Activated naive CD4-positive, alpha-beta T cell treated with anti-CD3 and anti-CD28 coated beads, Interleukin-2, amount 50 U/mL, for 72 hours (primary cell): ENCODE measurements around the gene JADE3. TPM values are rescaled to one million over a fixed set of nuclear protein-coding genes. Genes with fewer than 3 reads are reported as not detected.

Experiments
- ATAC-seq, 2 donors: fragments of 150-1000 bp; cut with Tn5 transposase; 2 replicates each; pipeline ENCODE4 v1.10.0; 2021; ENCODE audit warnings: mild to moderate bottlenecking in 2 of 2, moderate library complexity in 2 of 2
- DNase-seq, 2 donors: peaks; one replicate each; pipeline ENCODE4 v3.0.0; 2021 to 2022; ENCODE audit warnings: low spot score in 2 of 2
- H3K27ac Mint-ChIP-seq, 2 donors: one replicate each; pipeline ENCODE4 v1.8.0; 2022; ENCODE audit warnings: mild to moderate bottlenecking in 2 of 2, mixed read lengths in 2 of 2
- H3K36me3 Mint-ChIP-seq, 2 donors: one replicate each; pipeline ENCODE4 v1.8.0; 2022; ENCODE audit warnings: mixed read lengths in 2 of 2
- H3K9me3 Mint-ChIP-seq, 2 donors: one replicate each; pipeline ENCODE4 v1.8.0; 2022; ENCODE audit warnings: mixed read lengths in 2 of 2
- total RNA-seq, 2 donors: library from RNA; stranded (reverse); gene quantifications; one replicate each; pipeline ENCODE4 v1.2.3, GENCODE V29; 2022

The JADE3 gene
- 1 to 10 TPM in 1 of 2 donors, under 1 TPM in 1; 0.43 to 1.9 TPM for total RNA-seq

DNA sequence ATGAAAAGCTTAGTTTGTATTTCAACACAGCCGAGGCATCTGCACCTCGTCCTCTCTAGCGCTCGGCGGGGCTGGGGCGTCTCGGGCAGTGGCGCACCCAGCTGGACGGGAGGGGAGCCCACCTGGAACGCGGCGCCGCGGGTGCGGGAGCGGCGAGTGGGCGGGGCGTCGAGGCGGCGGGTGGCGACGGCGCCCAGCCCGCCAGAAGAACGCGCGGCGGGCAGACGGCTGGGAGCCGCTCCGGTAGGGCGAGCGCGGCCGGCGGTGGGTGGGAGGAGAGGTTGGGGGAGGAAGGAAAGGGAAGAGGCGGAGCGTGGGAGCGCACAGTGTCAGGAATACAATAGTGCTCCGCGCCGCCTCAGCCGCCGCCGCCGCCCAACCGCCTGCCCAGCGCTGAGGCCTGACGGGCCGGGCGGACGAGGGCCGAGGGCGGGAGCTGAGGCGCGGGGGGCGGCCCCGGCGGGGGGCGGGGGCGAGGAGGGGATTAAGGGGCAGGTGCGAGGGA, at the start of gene JADE3:
Gene JADE3, plus strand, starts transcription at position 324 of the 505 bp plus-strand sequence. CDS start 72,474 bp downstream, outside the sequence.
- no peaks in the 10 kb centered on the region for H3K9me3 Mint-ChIP-seq
- no peaks in the 10 kb centered on the region for H3K36me3 Mint-ChIP-seq
- peak; percentile 50 to 63 for ATAC-seq
- no peak within 1 kb of the TSS for H3K27ac Mint-ChIP-seq
- peak in 1 of 2 donors; percentile 11 for DNase-seq

DNA sequence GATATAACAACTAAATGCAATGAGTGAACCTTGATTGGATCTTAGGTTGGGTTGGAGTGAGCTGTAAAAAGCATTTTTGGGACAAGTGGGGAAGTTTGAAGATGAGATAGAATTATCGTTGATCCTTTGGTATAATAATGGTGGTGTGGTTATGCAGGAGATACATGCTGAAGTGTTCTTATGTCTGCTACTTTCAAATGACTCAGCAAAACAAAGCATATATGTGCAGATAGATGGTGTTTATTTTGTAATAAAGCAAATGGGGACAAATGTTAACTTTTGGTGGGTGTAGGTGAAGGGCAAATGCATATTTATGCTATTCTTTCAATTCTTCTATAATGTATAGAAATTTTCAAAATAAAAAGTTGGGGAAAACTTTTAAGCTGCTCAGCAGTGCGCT, 49.1 kb upstream of the JADE3 start:
- H3K36me3 Mint-ChIP-seq: peaks cover 0 to 4% of the 10 kb centered on the region in 2 donors
- no peaks in the 10 kb centered on the region for H3K9me3 Mint-ChIP-seq
- peak overlapping the region in 1 of 2 donors; percentile 62 for H3K27ac Mint-ChIP-seq

DNA sequence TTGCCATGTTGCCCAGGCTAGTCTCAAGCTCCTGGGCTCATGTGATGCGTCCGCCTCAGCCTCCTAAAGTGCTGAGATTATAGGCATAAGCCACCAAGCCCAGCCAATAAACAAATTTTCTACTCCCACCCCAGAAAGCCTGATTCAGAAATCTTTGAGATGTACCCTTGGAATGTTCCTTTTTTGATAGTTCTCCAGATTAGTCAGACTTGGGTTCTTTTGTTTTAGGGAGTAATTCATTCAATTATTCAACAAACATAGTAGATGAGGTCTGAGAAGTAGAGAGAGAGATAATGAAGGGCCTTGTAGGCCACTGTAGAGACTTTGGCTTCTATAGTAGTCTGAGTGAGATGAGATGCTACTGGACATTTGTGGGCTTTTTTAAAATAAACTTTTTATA, 47.6 kb upstream of the JADE3 start:
- no peak overlapping the region for H3K27ac Mint-ChIP-seq
- peaks cover 0 to 4% of the 10 kb centered on the region in 2 donors for H3K36me3 Mint-ChIP-seq
- ATAC-seq: no peak
- H3K9me3 Mint-ChIP-seq: no peaks in the 10 kb centered on the region
- no peak for DNase-seq

More for the DNA sequence above, 49.1 kb upstream of the JADE3 start:
- ATAC-seq (no peak), DNase-seq (no peak)

DNA sequence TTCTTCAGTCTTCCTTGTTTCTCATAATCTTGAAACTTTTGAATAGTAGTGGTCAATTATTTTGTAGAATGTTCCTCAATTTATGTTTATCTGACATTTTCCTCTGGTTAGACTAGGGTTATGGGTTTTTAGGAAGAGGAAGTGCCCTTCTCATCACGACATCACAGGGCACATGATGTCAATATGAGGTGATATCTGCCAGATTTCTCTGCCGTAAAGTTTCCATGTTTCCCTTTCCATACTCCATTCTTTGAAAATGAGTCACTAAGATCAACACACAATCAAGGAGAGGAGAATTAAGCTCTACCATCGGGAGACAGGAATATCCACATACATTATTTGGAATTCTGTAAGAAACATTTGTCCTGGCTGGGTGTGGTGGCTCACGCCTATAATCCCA, 46.9 kb upstream of the JADE3 start:
- Mint-ChIP-seq H3K27ac (no peak overlapping the region), H3K36me3 (peaks cover 0 to 4% of the 10 kb centered on the region in 2 donors), H3K9me3 (no peaks in the 10 kb centered on the region)
- ATAC-seq (no peak), DNase-seq (no peak)

DNA sequence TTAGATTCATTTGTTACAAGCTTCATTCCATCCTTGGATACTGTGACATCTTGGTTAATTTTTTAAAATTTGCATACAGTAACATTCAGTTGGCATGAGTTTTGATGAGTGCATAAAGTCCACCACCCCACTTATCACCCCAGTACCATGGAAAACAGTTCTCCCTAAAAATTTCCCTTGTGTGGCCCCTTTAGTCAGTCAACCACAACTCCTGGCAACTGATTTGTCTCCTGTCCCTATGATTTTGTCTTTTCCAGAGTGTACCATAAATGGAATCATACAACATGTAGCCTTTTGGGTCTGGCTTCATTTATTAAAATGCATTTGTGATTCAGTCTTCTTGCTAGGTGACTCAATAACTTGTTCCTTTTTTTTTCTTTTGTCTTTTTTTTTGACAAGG, 45.5 kb upstream of the JADE3 start:
- H3K36me3 Mint-ChIP-seq: no peaks in the 10 kb centered on the region
- ATAC-seq (no peak), DNase-seq (no peak)
- H3K27ac Mint-ChIP-seq: no peak overlapping the region
- H3K9me3 Mint-ChIP-seq: no peaks in the 10 kb centered on the region

DNA sequence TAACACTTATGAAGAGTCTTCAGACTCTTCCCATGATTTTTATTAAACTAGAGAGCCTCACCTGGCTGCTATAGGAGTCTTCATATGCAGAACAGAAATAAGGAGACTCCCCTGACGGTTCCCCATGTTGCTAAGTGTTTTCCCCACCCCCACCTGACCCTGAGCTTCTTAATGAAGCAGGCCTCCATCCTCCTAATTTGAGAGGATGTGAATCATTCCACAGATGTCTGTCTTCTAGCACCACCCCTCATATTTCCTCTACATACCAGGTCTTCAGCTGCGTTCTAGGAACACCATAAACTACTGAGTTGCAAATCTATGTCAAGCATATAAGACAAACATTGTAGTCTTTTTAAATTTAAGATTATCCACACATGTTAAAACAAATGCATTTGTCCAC, 38.5 kb upstream of the JADE3 start:
- H3K36me3 Mint-ChIP-seq: no peaks in the 10 kb centered on the region
- no peak for DNase-seq
- no peak for ATAC-seq
- no peaks in the 10 kb centered on the region for H3K9me3 Mint-ChIP-seq
- H3K27ac Mint-ChIP-seq: no peak overlapping the region

DNA sequence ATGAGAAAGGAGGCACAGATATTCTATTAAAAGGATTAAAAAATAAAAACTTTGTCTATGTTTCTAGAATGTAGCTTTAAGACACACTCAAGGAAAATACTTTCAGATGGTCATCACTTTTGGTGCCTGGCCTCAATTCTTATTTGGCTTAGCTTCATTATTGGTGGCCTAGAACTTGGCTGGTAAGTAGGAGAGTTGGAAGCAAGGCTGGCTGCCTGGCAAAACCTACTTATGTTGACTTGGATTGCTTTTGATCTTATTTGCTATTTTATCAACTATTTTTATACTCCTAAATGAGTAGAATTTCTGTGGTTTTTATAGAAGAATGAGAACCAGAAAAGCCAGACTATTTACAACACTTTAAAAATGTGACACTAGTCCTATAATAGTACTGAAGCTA, 35.3 kb upstream of the JADE3 start:
- no peak for ATAC-seq
- Mint-ChIP-seq H3K36me3 (no peaks in the 10 kb centered on the region), H3K9me3 (no peaks in the 10 kb centered on the region), H3K27ac (no peak overlapping the region)
- no peak for DNase-seq

DNA sequence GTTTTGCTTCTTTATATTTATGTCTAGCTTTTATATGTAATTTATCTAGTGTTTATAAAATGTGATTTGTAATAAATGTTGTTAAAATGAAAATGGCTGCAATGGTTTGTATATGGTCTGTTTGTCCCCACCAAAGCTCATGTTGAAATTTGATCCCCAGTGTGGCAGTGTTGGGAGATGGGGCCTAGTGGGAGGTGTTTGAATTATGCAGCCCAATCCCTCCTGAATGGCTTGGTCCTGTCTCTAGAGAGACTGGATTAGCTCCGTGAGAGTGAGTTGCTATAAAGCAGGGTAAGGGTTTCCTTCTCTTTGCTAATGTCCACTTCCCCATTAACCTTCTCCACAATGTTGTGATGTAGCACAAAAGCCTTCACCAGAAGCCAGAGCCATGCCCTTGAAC, 30.0 kb upstream of the JADE3 start:
- ATAC-seq (no peak), DNase-seq (no peak)
- H3K9me3 Mint-ChIP-seq: no peaks in the 10 kb centered on the region
- H3K27ac Mint-ChIP-seq: no peak overlapping the region
- H3K36me3 Mint-ChIP-seq: no peaks in the 10 kb centered on the region

DNA sequence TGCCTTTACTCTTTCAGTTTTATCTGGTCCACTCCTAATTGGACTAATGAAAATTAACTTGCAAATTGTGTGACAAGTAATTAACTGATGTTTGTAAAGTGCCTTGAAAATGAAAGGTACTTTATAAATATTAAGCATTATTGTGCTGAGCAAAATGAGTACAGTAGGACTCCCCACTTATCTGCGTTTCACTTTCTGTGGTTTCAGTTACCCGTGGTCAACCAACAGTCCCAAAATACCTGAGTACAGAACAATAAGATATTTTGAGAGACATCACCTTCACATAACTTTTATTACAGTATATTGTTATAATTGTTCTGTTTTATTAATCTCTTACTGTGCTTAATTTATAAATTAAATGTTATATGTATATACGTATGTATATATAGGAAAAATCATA, 27.4 kb upstream of the JADE3 start:
- H3K9me3 Mint-ChIP-seq: no peaks in the 10 kb centered on the region
- no peak for ATAC-seq
- DNase-seq: no peak

DNA sequence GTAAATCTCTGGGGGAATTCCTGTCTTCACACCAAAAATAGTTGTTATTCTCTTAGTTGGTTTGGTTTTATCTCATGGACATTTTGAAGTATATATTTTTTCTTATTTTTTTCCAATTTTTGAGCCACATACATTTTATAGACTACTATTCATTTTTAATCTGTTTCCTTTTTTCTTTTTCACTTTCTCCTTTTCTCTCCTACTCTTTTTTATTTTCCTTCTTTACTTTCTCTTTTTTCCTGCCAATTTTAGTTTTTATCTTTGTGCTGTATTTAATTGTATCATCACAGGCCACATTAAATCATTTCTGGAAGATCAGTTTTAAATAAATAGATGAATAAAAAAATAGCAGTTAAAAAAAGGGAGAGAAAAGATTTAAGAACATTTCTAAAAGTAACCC, 14.0 kb upstream of the JADE3 start:
- no peak overlapping the region for H3K27ac Mint-ChIP-seq
- DNase-seq (no peak), ATAC-seq (no peak)
- H3K36me3 Mint-ChIP-seq: no peaks in the 10 kb centered on the region
- H3K9me3 Mint-ChIP-seq: no peaks in the 10 kb centered on the region

More for the DNA sequence above, 27.4 kb upstream of the JADE3 start:
- Mint-ChIP-seq H3K27ac (no peak overlapping the region), H3K36me3 (no peaks in the 10 kb centered on the region)

DNA sequence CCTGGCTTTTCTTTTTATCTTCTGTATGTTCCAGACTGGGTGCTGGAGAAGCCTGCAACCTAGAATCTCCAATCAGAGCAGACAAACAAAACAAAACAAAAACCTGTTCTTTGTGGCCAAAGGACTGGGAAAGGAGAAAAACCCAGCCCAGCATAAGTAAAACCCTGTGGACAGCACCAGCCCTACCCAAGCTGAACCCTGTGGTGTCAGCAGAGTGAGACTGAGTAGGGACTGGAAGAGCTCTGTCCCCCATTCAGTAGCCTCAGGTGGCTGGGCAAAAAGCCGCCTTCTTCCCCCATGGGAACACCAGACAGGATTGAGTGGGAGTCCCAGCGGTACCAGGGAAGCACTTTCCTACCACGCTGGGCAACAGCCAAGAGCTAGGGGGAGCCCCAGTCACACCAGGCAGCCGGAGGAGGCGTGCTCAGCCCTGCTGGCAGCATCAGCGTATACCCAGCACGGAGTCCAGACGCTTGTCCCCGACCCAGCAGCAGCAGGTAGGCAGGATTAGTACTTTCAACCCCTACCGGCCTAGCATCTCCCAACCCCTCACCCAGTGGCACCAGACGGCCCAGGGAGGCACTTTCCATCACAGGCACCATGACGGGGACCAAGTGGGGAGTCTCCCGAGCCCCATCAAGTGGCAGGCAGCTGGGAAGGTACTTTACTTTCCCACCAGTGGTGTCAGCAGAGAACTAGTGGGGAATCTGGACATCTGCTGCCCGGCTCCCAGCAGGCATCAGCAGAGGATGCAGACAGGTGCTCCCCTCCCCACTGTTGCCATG, 8.6 kb upstream of the JADE3 start:
- Mint-ChIP-seq H3K9me3 (no peaks in the 10 kb centered on the region), H3K27ac (no peak overlapping the region), H3K36me3 (no peaks in the 10 kb centered on the region)
- ATAC-seq (peak; percentile 99), DNase-seq (peak; percentile 48 to 56)

DNA sequence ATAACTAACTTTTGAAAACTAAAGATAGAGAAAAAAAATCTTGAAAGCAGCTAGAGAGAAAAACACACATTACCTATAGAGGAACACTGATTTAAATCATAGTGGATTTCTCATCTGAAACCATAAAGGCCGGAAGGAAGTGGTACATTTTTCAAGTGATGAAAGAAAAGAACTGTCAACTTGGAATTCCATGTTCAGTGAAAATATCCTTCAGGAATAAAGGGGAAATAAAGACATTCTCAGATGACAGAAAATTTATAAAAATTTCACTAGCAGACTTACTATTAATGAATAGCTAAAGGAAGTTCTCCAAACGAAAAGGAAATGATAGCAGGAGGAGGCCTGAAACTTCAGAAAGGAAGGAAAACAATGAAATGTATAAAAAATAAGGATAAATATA, 7.6 kb upstream of the JADE3 start:
- H3K36me3 Mint-ChIP-seq: no peaks in the 10 kb centered on the region
- no peaks in the 10 kb centered on the region for H3K9me3 Mint-ChIP-seq
- ATAC-seq: no peak
- no peak for DNase-seq
- no peak overlapping the region for H3K27ac Mint-ChIP-seq

DNA sequence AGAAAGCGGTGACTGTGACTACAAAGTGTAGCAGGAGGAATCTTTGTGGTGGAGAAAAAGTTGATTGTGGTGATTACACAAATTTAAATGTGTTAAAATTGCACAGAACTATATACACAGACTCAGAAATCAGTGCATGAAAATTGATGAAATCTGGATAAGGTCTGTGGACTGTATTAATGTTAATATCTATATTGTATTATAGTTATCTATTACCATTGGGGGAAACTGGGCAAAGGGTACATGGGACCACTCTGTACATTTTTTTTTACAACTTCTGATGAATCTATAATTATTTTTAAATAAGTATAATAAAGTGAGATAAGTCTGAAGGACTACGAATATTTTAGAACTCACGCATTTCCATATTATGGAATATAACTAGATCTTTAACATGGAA, 1.8 kb upstream of the JADE3 start:
- ATAC-seq: no peak
- H3K9me3 Mint-ChIP-seq: no peaks in the 10 kb centered on the region
- H3K27ac Mint-ChIP-seq: no peak overlapping the region

DNA sequence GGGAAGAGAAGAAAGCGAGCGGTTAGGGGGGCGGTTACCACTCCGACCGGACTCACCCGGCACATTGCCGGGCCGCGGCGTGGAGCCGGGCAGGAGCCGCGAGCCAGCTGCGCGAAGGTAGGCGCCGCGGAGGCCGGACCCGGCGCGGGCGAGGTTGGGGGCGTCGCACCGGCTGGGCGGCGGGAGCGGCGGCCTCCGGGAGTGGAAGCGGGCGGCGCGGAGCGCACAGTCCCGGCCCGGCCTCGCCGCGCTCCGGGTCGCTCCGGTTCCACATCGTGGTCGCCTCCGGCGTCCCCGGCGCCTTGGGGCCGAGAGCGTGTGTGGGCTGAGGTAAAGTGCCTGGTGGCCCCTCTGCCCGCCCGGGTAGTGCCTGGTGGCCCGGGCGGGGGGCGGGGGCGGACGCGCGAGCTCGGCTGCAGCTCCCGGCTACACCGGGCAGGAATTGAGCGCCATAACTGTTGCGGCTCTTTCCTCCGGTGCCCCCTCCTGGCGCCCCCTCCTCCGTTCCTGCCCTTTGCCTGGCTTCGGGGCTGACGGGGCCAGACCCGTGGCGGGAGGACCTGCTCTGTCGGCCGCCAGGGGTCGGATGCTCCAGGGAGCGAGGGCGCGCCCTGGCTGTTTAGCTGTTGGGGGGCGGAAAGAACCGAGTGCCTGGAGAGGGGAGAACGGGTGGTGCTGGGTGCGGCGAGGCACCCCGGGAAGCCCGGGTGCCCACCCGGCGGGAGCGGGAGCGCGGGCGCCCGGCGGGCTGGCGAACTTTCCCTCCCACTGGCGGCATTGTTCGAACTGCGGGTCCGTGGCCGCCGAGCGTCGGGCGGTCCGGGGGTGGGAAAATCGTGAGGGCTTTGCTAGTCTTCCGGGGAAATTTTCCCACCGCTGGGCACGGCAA, 626 bp downstream of the JADE3 start:
- H3K9me3 Mint-ChIP-seq: no peaks in the 10 kb centered on the region
- peak in 1 of 2 donors; percentile 28 for DNase-seq
- no peak overlapping the region for H3K27ac Mint-ChIP-seq
- peak; percentile 61 to 69 for ATAC-seq
- no peaks in the 10 kb centered on the region for H3K36me3 Mint-ChIP-seq

More for the DNA sequence above, 1.8 kb upstream of the JADE3 start:
- no peak for DNase-seq
- H3K36me3 Mint-ChIP-seq: no peaks in the 10 kb centered on the region

DNA sequence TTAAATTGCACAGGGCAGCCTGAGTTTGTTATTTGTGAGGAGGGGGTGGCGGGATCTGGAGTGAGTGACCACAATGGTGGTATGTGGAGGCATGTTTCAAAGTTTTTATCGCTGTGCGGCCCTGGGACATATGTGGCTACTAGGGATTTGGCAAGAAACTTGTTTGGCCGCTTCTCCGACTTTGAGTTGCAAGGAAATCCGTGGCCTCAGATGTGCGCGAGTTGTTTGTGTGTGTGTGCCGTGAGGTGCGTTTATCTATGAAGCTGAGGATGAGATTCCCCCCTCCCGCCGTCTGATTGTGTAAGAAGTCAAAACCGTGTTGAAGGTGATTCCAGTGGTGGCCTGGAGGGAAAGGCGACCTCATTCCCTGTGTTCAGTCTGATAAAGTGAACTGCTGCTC, 1.4 kb downstream of the JADE3 start:
- Mint-ChIP-seq H3K36me3 (no peaks in the 10 kb centered on the region), H3K9me3 (no peaks in the 10 kb centered on the region), H3K27ac (no peak overlapping the region)
- no peak for DNase-seq
- no peak for ATAC-seq

DNA sequence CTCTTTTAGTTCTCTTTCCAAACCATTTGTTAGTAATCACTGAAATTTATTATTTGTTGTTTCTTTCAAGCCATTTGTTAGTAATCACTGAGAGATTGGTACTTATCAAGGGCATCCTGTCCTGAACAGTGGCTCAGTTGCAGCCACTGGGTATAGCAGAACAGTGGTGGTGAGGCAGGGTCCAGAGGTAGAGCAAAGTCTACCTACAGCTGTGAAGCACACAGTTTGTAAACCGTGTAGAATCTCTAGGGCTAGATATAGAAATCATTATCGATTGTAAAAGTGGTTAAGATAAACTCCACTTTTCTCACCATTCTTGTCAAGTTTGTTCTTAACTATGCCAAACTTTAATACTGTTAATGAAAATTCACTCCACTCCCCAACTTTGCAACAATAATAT, 4.1 kb downstream of the JADE3 start:
- H3K27ac Mint-ChIP-seq: no peak overlapping the region
- peaks cover 0 to 4% of the 10 kb centered on the region in 2 donors for H3K9me3 Mint-ChIP-seq
- ATAC-seq (no peak), DNase-seq (no peak)
- no peaks in the 10 kb centered on the region for H3K36me3 Mint-ChIP-seq

DNA sequence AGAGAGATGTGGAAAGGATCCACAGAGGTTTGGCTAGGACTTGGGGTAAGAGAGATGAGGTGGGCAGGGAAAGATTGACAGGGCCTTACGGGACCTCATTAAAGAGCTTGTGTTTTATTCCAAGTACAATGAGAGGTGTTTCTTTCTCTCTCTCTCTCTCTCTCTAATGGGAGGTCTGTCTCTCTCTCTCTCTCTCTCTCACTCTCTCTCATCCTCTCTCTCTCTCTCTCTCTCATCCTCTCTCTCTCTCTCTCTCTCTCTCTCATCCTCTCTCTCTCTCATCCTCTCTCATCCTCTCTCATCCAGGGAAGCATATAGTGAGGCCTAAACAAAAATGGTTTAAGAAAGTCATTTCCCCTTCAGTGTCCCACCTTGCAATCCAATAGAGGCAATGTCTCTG, 5.4 kb downstream of the JADE3 start:
- no peak overlapping the region for H3K27ac Mint-ChIP-seq
- peaks cover 0 to 4% of the 10 kb centered on the region in 2 donors for H3K9me3 Mint-ChIP-seq
- ATAC-seq: no peak
- DNase-seq: no peak
- no peaks in the 10 kb centered on the region for H3K36me3 Mint-ChIP-seq
